SK-N-MC (cell line): Measurements from ENCODE around the gene LRIG3.

Source experiments
- EZH2 ChIP-seq: fragments of 200-600 bp; sonication (generic); IDR thresholded peaks from one replicate; pipeline ENCODE4 v1.6.1; 2017; ENCODE audit warnings: antibody characterized with exemption
- POLR2AphosphoS5 ChIP-seq: IDR thresholded peaks from 2 replicates; pipeline ENCODE4 v1.6.1; 2012; ENCODE audit warnings: mild to moderate bottlenecking, low read depth, low read length, borderline replicate concordance

DNA sequence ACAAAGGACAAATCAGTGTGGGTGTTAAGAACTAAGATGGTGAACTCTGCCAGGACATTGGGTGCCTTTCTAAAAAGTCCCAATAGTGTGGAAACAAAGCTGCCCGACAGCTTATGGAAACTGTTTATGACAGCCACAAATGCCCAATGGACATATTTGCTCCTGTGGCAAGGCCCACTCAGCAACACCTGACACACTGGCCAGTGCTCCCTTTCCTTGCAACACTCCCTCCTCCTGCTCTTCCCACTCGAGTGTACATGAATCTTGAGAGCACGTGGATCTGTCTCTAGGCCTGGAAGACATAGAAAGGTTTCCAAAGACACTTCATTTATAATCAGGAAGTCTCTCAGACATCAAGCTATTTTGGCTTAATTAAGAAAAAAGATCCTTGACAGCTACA is 14.2 kb upstream of the LRIG3 start:
- TF ChIP-seq EZH2 (no peak), POLR2AphosphoS5 (no peak)
